Measurements from ENCODE around the gene VPS26B.
"Not testable (repeated sequence)": the region's sequence is repeated elsewhere in the genome, so short reads cannot be mapped to it uniquely, and the experiment has no call there.

Gene VPS26B

DNA sequence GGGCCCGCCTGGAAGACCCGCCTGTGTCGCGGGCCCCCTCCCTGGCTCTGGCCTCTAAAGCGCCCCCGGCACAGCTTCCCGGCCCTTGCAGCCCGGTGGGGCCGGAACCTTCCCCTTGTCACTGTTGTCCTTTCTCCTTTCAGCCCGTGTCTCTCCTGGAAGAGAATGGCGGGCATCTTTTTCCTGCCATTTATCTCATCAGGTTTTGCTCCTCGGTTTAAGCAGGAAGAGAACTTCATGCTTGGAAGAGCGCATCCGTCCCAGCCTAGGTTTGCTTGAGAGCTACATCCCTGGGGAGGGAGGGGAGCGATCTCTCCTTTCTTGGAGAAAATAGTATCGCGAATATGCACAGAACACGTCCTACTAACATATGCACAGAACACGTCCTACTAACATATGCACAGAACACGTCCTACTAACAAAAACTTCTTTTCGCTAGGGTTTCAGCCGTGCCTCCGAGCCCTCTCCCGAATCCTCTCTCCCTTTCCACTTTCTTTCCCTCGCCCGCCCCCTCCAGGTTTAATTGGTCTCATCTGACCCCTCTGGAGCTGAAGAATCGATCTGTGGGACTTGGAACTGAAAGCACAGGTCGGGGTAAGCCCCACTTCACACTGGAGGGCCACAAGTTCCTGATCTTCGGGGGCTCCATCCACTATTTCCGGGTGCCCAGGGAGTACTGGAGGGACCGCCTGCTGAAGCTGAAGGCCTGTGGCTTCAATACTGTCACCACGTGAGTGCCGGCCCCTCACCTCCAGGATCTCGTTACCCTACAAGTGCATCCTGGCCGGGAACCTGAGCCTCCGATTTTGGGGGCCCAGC, 52.9 kb downstream of the VPS26B start:
- no peak overlapping the region for H3K4me3 ChIP-seq (ENCODE audit: low read depth, low read length)
- DNase-seq (ENCODE audit: low read depth) = no peak

DNA sequence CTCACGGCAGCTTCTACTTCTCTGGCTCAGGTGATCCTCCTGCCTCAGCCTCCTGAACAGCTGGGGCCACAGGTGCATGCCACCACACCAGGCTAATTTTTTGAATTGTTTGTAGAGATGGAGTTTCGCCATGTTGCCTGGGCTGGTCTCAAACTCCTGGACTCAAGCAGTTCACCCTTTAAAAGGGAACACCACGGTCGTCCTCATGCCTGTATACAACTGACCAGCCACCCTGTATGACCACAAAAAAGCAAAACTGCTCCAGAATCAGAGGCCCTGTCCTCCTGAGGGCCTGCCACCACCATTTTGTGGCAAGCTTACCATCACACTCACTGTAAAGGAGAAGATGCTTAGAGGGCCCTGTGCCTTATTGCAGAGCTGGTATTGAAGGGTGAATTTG, 53.9 kb downstream of the VPS26B start:
- TF ChIP-seq, protein P1, sequence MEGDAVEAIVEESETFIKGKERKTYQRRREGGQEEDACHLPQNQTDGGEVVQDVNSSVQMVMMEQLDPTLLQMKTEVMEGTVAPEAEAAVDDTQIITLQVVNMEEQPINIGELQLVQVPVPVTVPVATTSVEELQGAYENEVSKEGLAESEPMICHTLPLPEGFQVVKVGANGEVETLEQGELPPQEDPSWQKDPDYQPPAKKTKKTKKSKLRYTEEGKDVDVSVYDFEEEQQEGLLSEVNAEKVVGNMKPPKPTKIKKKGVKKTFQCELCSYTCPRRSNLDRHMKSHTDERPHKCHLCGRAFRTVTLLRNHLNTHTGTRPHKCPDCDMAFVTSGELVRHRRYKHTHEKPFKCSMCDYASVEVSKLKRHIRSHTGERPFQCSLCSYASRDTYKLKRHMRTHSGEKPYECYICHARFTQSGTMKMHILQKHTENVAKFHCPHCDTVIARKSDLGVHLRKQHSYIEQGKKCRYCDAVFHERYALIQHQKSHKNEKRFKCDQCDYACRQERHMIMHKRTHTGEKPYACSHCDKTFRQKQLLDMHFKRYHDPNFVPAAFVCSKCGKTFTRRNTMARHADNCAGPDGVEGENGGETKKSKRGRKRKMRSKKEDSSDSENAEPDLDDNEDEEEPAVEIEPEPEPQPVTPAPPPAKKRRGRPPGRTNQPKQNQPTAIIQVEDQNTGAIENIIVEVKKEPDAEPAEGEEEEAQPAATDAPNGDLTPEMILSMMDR (IDR thresholded peaks at IDR 0.05; ENCODE audit: control insufficient read depth, extremely low read depth, insufficient read depth) = no peak
- no peak for DNase-seq (ENCODE audit: low read depth)
- H3K4me3 ChIP-seq (ENCODE audit: low read depth, low read length) = no peak overlapping the region

More for the DNA sequence above, 52.9 kb downstream of the VPS26B start:
- TF ChIP-seq, protein P1 (IDR thresholded peaks at IDR 0.05; ENCODE audit: control insufficient read depth, extremely low read depth, insufficient read depth) = no peak

DNA sequence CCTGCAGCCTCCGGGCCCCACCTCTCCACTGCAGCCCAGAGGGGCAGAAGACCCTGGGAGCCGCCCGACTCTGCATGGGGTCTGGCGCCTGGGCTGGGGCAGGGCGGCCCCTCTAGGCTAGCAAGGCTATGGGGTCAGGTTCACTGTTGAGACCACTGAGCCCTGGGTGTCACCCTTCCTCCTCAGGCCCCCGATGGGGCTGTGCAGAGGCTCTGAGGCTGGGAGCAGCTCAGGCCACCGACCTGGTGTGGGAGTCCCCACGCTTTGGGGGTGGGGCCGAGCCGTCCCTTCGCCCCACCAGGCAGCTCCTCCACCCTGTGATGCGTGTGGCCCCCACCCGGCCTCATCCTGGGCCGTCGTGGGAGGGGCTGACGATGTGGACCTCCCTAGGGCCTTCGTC, 57.2 kb downstream of the VPS26B start:
- H3K4me3 ChIP-seq (ENCODE audit: low read depth, low read length); DNase-seq (ENCODE audit: low read depth): not testable (repeated sequence)

DNA sequence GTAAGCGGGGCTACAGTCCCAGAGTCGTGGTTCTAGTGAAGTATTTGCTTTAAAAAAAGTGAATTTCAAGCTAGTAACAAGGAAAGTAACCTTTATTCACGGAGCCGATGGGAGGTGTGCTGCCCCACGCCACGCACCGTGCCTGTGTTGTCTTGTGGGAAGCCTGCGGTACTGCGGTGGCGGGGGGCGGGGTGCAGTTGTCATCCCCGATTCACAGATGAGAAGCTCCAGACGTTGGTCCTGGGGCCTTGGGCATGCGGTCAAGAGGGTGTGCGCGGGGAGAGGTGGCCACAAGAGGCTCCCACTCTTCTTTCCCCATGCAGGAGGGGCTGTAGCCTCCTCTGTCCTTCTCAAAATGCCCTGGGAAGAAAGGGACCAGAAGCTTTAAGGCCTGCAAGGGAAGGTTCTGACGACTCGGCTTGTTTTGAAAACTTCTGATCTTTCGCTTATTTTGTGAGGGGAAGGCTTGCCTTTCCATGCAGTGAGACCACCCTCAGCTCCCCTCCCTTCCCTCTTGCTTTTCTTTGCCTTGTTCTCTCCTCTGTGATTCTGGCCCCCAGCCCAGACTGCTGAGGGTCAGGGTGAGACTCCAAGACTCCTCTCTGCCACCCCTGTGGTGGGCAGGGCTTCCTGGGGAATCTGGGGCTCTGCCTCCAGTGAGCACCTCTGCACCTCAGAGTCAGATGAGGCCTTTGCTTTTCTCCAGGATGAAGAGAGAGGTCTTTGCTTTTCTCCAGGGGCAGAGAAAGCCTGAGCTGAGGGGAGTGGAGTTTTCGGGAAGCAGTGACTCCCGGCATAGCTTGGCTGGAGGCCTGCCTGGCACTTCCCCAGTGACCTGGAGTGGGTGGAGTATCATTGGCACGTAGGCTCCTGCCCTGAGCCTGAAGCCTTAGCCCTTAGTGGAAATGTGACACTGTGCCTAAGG, 57.9 kb downstream of the VPS26B start:
- H3K4me3 ChIP-seq (ENCODE audit: low read depth, low read length) = no peak overlapping the region
- TF ChIP-seq, protein P1 (IDR thresholded peaks at IDR 0.05; ENCODE audit: control insufficient read depth, extremely low read depth, insufficient read depth) = no peak
- no peak for DNase-seq (ENCODE audit: low read depth)

DNA sequence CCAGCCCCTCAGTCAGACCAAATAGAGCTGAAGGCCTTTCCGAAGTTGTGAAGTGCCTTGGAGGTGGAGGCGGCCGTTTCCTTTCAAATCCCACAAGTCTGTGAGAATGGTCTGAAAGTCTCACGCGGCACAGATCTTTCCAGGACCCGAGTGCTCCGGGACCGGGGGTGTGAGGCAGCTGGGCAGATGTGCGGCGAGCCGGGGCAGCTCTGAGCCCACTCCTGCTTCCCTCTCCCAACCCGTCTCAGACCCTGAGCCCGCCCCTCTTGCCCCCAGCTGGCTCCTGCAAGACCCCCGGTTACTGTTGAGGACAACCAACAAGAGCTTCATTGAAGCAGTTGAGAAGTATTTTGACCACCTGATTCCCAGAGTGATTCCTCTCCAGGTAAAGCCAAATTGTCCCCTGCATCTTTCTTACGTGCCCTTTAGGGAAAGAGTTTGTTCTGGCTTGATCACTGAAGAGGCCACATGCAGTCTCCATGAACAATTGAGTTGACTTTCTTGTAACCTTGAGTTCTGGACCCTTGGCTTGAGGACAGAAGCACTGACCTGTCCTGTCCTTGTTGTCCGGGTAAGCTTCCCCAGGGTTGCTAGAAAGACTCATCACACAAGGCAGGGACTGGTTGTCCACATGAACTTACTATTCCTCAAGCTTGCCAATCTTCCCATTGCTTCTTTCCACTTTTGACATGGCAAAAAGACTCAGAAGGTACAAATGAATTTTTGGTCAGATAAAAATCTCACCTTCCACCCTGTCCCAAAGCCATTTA, 59.2 kb downstream of the VPS26B start:
- DNase-seq (ENCODE audit: low read depth) = no peak
- TF ChIP-seq, protein P1 (IDR thresholded peaks at IDR 0.05; ENCODE audit: control insufficient read depth, extremely low read depth, insufficient read depth) = no peak
- H3K4me3 ChIP-seq (ENCODE audit: low read depth, low read length) = no peak overlapping the region

DNA sequence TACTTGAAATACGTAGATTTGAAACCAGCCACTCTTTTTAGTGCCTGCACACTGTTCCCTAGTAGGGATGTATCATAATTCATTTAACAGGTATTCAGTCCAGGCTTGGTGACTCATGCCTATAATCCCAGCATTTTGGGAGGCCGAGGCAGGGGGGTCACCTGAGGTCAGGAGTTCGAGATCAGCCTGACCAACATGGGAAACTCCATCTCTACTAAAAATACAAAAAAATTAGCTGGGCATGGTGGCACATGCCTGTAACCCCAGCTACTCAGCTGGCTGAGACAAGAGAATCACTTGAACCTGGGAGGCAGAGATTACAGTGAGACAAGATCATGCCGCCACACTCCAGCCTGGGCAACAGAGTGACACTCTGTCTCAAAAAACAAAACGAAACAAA, 59.9 kb downstream of the VPS26B start:
- not testable (repeated sequence) for DNase-seq (ENCODE audit: low read depth)

DNA sequence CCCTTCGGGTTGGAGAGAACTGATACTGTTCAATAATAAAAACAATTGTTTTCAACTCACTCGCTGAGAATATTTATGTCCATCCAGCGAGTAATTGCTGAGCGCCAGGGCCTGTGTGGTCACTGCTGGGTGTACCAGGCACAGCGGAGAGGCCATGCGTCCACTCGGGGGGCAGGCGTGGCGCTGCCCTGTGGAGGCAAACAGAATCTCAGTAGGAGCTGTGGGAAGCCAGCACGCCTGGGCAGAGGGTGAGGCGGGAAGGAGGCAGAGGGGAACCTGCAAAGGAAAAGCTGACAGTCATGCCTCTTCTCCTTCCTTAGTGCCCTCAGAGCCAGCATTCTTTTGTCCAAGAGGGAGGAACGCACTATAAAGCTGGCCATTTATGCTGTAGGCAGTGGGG, 63.1 kb downstream of the VPS26B start:
- TF ChIP-seq, protein P1 (IDR thresholded peaks at IDR 0.05; ENCODE audit: control insufficient read depth, extremely low read depth, insufficient read depth) = no peak
- H3K4me3 ChIP-seq (ENCODE audit: low read depth, low read length) = no peak overlapping the region
- no peak for DNase-seq (ENCODE audit: low read depth)

More for the DNA sequence above, 59.9 kb downstream of the VPS26B start:
- H3K4me3 ChIP-seq (ENCODE audit: low read depth, low read length) = not testable (repeated sequence)

Data from LNCaP clone FGC (cell line).